Pancreas (tissue), 10 donors: ENCODE measurements around the gene IMMP2L. TPM values are rescaled to one million over a fixed set of nuclear protein-coding genes. Genes with fewer than 3 reads are reported as not detected.

ENCODE experiments used
- ATAC-seq, 4 donors: fragments of 200-7000 bp; cut with Tn5 transposase; one replicate each; pipeline versions ENCODE4 v1.8.0 to v1.9.1; 2020; ENCODE audit warnings: mild to moderate bottlenecking in 4 of 4, moderate library complexity in 4 of 4
- DNase-seq, 6 donors: peaks; one replicate each; pipeline ENCODE4 v3.0.0-alpha.2; 2020
- FAIRE-seq: peaks from 2 replicates; lab custom pipeline; 2012; peaks lifted over from hg19 to GRCh38; lab: Jason Lieb, UNC
- H3K27ac ChIP-seq, 4 donors: fragments of 200-600 bp; sonication (generic); 1 replicate in 3 of 4; 2 replicates in 1 of 4; pipeline versions ENCODE4 v1.5.0 to v1.8.0; 2020
- H3K27me3 ChIP-seq, 4 donors: fragments of 200-600 bp; one replicate each; pipeline ENCODE4 v1.8.0; 2021
- H3K36me3 ChIP-seq, 3 donors: fragments of 200-600 bp; sonication (generic) in 1 of 3; one replicate each; pipeline versions ENCODE4 v1.5.0 to v1.8.0; 2020 to 2021
- H3K4me1 ChIP-seq, 3 donors: fragments of 200-600 bp; one replicate each; pipeline ENCODE4 v1.8.0; 2021
- H3K4me3 ChIP-seq, 4 donors: fragments of 200-600 bp; sonication (generic) in 2 of 4; one replicate each; pipeline versions ENCODE4 v1.5.0 to v1.8.0; 2020 to 2021
- H3K9me3 ChIP-seq, 4 donors: fragments of 200-600 bp; one replicate each; pipeline ENCODE4 v1.8.0; 2021
- CTCF ChIP-seq, 4 donors: fragments of 200-600 bp; sonication (generic) in 3 of 4; IDR thresholded peaks; one replicate each; pipeline versions ENCODE4 v1.5.0 to v1.8.0; 2021; ENCODE audit warnings: antibody characterized with exemption in 4 of 4
- WGBS, 2 donors: extraction: QIAGEN DNeasy Blood & Tissue Kit; methylation state at CpG; one replicate each; pipeline ENCODE4 v1.1.7; 2013; 5-methylcytosine and 5-hydroxymethylcytosine counted together
- intact Hi-C, 3 donors: fragments of 100-400 bp; cut with DNase I; formaldehyde crosslinking; loops; one replicate each; pipeline versions ENCODE4 v1.11.1 to v1.14.2; 2022
- polyA plus RNA-seq, 2 donors: library from polyadenylated mRNA; stranded (reverse); fragments of 200-250 nt; gene quantifications; one replicate each; pipeline ENCODE4 v1.2.3, GENCODE V29; 2013
- total RNA-seq, 6 donors: library from RNA; stranded (reverse); fragmentation: NEBNext Ultra II Directional in 4 of 6; extraction: Animal tissue kit (Norgen Biotek cat#: 25700) in 4 of 6; gene quantifications; one replicate each; pipeline versions ENCODE4 v1.2.1 to v1.2.4, GENCODE V29; 2021 to 2023
- donor health status: healthy with polysubstance abuse.
- donor health status: DM: no; HTN: no; CAD: no; lungs with moderate emphysema.
- donor health status: DM: no; HTN: no; CAD: no.
- donor health status: control.
- donor health status: control.
- donor health status: Bipolar disorder and iron deficiency.
- donor health status: DM: yes; HTN: yes; CAD: no.
- donor health status: DM: no; HTN: no; CAD: no.
- donor health status: DM: no; HTN: no; CAD: no.
- donor health status: DM: yes; HTN: yes; CAD: no.

The IMMP2L gene
- total and polyA plus RNA-seq, 8 donors = 7.3 to 30.0 (median 12.9) TPM

GRCh38 chr7:111363099-111363498 lies 199.2 kb downstream of the IMMP2L start:
- ATAC-seq (no peak), DNase-seq (no peak), FAIRE-seq (no peak)
- no peaks in the 10 kb centered on the region for H3K9me3 ChIP-seq
- no peak overlapping the region for H3K27ac ChIP-seq
- H3K4me3 ChIP-seq = no peak overlapping the region
- intact Hi-C loops = no loop called here
- WGBS, 2 donors = 69 to 86% methylated on average over 1 of the region's 1 CpG
- no peak for TF ChIP-seq CTCF (IDR thresholded peaks at IDR 0.05)
- no peaks in the 10 kb centered on the region for H3K4me1 ChIP-seq
- H3K36me3 ChIP-seq = no peaks in the 10 kb centered on the region
- no peaks in the 10 kb centered on the region for H3K27me3 ChIP-seq

DNA sequence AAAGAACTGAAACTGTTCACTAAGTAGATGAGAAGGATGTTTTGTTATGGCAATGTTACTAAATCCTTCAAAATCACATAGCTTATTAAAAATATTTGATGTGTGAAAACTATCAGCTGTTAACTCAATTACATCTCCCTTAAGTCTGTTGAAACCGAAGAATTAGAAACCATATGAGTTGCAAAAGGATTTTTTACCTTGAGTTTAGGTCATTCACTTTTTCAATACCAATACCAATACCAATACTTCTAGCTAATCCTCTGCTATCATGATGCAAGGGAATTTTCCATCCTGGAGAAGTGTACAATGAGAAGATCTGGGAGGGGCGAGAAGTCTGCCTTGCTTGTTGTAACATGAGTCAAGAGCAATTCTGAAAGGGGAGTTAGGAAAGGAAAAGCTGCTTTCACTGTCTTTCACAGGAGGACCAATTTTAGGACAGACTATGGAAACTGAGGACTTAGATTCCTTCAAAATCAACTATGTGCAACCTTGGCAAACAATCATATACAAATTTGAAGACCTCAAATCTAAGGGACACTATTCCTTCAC lies 199.7 kb downstream of the IMMP2L start:
- H3K9me3 ChIP-seq = no peaks in the 10 kb centered on the region
- no peak overlapping the region for H3K4me3 ChIP-seq
- FAIRE-seq (no peak), DNase-seq (no peak), ATAC-seq (no peak)
- H3K4me1 ChIP-seq = no peaks in the 10 kb centered on the region
- TF ChIP-seq CTCF (IDR thresholded peaks at IDR 0.05) = no peak
- no peaks in the 10 kb centered on the region for H3K27me3 ChIP-seq
- H3K36me3 ChIP-seq = no peaks in the 10 kb centered on the region
- intact Hi-C loops = no loop called here
- no peak overlapping the region for H3K27ac ChIP-seq
- WGBS, 2 donors = 92% methylated on average over 2 of the region's 2 CpGs

GRCh38 chr7:111358915-111359314 lies 203.4 kb downstream of the IMMP2L start:
- WGBS, 2 donors = 67% methylated on average over 4 of the region's 4 CpGs
- no peak for FAIRE-seq
- no peak for DNase-seq

GRCh38 chr7:111357691-111358090 lies 204.6 kb downstream of the IMMP2L start:
- FAIRE-seq (no peak), DNase-seq (no peak), ATAC-seq (no peak)
- no peak overlapping the region for H3K27ac ChIP-seq
- no peaks in the 10 kb centered on the region for H3K27me3 ChIP-seq
- intact Hi-C loops = no loop called here
- no peaks in the 10 kb centered on the region for H3K36me3 ChIP-seq
- H3K9me3 ChIP-seq = no peaks in the 10 kb centered on the region
- TF ChIP-seq CTCF (IDR thresholded peaks at IDR 0.05) = no peak
- no peaks in the 10 kb centered on the region for H3K4me1 ChIP-seq
- H3K4me3 ChIP-seq = no peak overlapping the region

More at GRCh38 chr7:111358915-111359314, 203.4 kb downstream of the IMMP2L start:
- TF ChIP-seq CTCF (IDR thresholded peaks at IDR 0.05) = no peak
- intact Hi-C loops = no loop called here
- H3K9me3 ChIP-seq = no peaks in the 10 kb centered on the region
- H3K27ac ChIP-seq = no peak overlapping the region
- H3K36me3 ChIP-seq = no peaks in the 10 kb centered on the region
- H3K27me3 ChIP-seq = no peaks in the 10 kb centered on the region
- H3K4me3 ChIP-seq = no peak overlapping the region
- ATAC-seq = no peak
- H3K4me1 ChIP-seq = no peaks in the 10 kb centered on the region

GRCh38 chr7:111356941-111357340 lies 205.4 kb downstream of the IMMP2L start:
- TF ChIP-seq CTCF (IDR thresholded peaks at IDR 0.05) = no peak

More at GRCh38 chr7:111356941-111357340, 205.4 kb downstream of the IMMP2L start:
- no peak overlapping the region for H3K4me3 ChIP-seq
- H3K27me3 ChIP-seq = no peaks in the 10 kb centered on the region
- FAIRE-seq (no peak), DNase-seq (no peak), ATAC-seq (no peak)
- H3K36me3 ChIP-seq = no peaks in the 10 kb centered on the region
- 81 to 82% methylated on average over 3 of the region's 3 CpGs for WGBS, 2 donors
- no peak overlapping the region for H3K27ac ChIP-seq
- intact Hi-C loops = no loop called here
- no peaks in the 10 kb centered on the region for H3K4me1 ChIP-seq
- no peaks in the 10 kb centered on the region for H3K9me3 ChIP-seq
